H9 (cell line): Measurements from ENCODE around the gene AXIN2. TPM values are rescaled to one million over a fixed set of nuclear protein-coding genes. Genes with fewer than 3 reads are reported as not detected.

Source experiments
- DNase-seq: peaks from one replicate; pipeline ENCODE4 v3.0.0-alpha.2; 2017
- H2AFZ ChIP-seq: one replicate; pipeline ENCODE4 v1.6.1; 2013; ENCODE audit warnings: mild to moderate bottlenecking, low read length, control low read depth, moderate library complexity
- H2AK5ac ChIP-seq: 2 replicates; pipeline ENCODE4 v1.6.1; 2013; ENCODE audit warnings: low read length, control low read depth, mixed read lengths; ENCODE audit not compliant: insufficient read length
- H2BK120ac ChIP-seq: one replicate; pipeline ENCODE4 v1.6.1; 2013; ENCODE audit warnings: low read depth, mild to moderate bottlenecking, low read length, control low read depth, inconsistent platforms; ENCODE audit not compliant: poor library complexity, severe bottlenecking
- H2BK12ac ChIP-seq: 2 replicates; pipeline ENCODE4 v1.6.1; 2013; ENCODE audit warnings: low read length, control low read depth, mixed read lengths, low read depth; ENCODE audit not compliant: insufficient read length
- H2BK15ac ChIP-seq: 2 replicates; pipeline ENCODE4 v1.6.1; 2013; ENCODE audit warnings: low read depth, low read length, control low read depth
- H2BK20ac ChIP-seq: one replicate; pipeline ENCODE4 v1.6.1; 2013; ENCODE audit warnings: low read depth, mild to moderate bottlenecking, low read length, control low read depth, inconsistent platforms; ENCODE audit not compliant: poor library complexity, severe bottlenecking
- H2BK5ac ChIP-seq: 2 replicates; pipeline ENCODE4 v1.6.1; 2013; ENCODE audit warnings: low read length, control low read depth, mixed read lengths; ENCODE audit not compliant: insufficient read length
- H3K14ac ChIP-seq: 2 replicates; pipeline ENCODE4 v1.6.1; 2013; ENCODE audit warnings: low read length, control low read depth; ENCODE audit not compliant: insufficient read depth
- H3K18ac ChIP-seq: 2 replicates; pipeline ENCODE4 v1.6.1; 2013; ENCODE audit warnings: low read depth, mild to moderate bottlenecking, mixed read lengths, low read length, control low read depth; ENCODE audit not compliant: insufficient read length
- H3K23ac ChIP-seq: 2 replicates; pipeline ENCODE4 v1.6.1; 2013; ENCODE audit warnings: low read length, control low read depth, mixed read lengths, low read depth; ENCODE audit not compliant: insufficient read length
- H3K23me2 ChIP-seq: 2 replicates; pipeline ENCODE4 v1.6.1; 2013; ENCODE audit warnings: low read depth, mild to moderate bottlenecking, mixed read lengths, low read length, control low read depth; ENCODE audit not compliant: insufficient read length, poor library complexity, severe bottlenecking
- H3K27ac ChIP-seq: 2 replicates; pipeline ENCODE4 v1.5.1; 2013; ENCODE audit warnings: low read length, control low read depth, mixed read lengths, low read depth; ENCODE audit not compliant: insufficient read length
- H3K27me3 ChIP-seq: 2 replicates; pipeline ENCODE4 v1.6.1; 2013; ENCODE audit warnings: low read length, control low read depth, inconsistent platforms; ENCODE audit not compliant: insufficient read depth
- H3K4ac ChIP-seq: 2 replicates; pipeline ENCODE4 v1.6.1; 2013; ENCODE audit warnings: low read depth, mild to moderate bottlenecking, control low read depth, inconsistent platforms, low read length, moderate library complexity
- H3K4me1 ChIP-seq: 2 replicates; pipeline ENCODE4 v1.6.1; 2013; ENCODE audit warnings: low read length, control low read depth, inconsistent platforms; ENCODE audit not compliant: insufficient read depth
- H3K4me2 ChIP-seq: 2 replicates; pipeline ENCODE4 v1.6.1; 2013; ENCODE audit warnings: low read length, control low read depth, mixed read lengths; ENCODE audit not compliant: insufficient read length, insufficient read depth
- H3K56ac ChIP-seq: 2 replicates; pipeline ENCODE4 v1.6.1; 2013; ENCODE audit warnings: low read depth, mild to moderate bottlenecking, mixed read lengths, low read length, control low read depth; ENCODE audit not compliant: insufficient read length
- H3K79me1 ChIP-seq: 2 replicates; pipeline ENCODE4 v1.6.1; 2013; ENCODE audit warnings: low read depth, mild to moderate bottlenecking, moderate library complexity, low read length, control low read depth, inconsistent platforms; ENCODE audit not compliant: insufficient read depth, poor library complexity, severe bottlenecking
- H3K79me2 ChIP-seq: 2 replicates; pipeline ENCODE4 v1.6.1; 2013; ENCODE audit warnings: low read length, control low read depth, inconsistent platforms; ENCODE audit not compliant: insufficient read depth
- H3K9ac ChIP-seq: 2 replicates; pipeline ENCODE4 v1.6.1; 2013; ENCODE audit warnings: low read length, control low read depth, mixed read lengths; ENCODE audit not compliant: insufficient read length; ENCODE audit errors: extremely low read depth
- H3K9me3 ChIP-seq: one replicate; pipeline ENCODE4 v1.6.1; 2013; ENCODE audit warnings: low read depth, low read length, inconsistent platforms; ENCODE audit not compliant: control insufficient read depth
- H3T11ph ChIP-seq: one replicate; pipeline ENCODE4 v1.6.1; 2013; ENCODE audit warnings: mild to moderate bottlenecking, low read length, control low read depth, inconsistent platforms
- H4K20me1 ChIP-seq: one replicate; pipeline ENCODE4 v1.6.1; 2013; ENCODE audit not compliant: control insufficient read depth, insufficient read length, insufficient read depth
- H4K5ac ChIP-seq: 2 replicates; pipeline ENCODE4 v1.6.1; 2013; ENCODE audit warnings: low read depth, mild to moderate bottlenecking, mixed read lengths, low read length, control low read depth; ENCODE audit not compliant: insufficient read length
- H4K8ac ChIP-seq: replicated peaks from 2 replicates; pipeline ENCODE4 v1.6.1; 2013; ENCODE audit warnings: low read length, control low read depth, mixed read lengths, low read depth; ENCODE audit not compliant: insufficient read length
- H4K91ac ChIP-seq: 2 replicates; pipeline ENCODE4 v1.6.1; 2013; ENCODE audit warnings: low read depth, mild to moderate bottlenecking, moderate library complexity, mixed read lengths, low read length, control low read depth; ENCODE audit not compliant: insufficient read length
- H3K27ac Mint-ChIP-seq, 3 experiments: 2 replicates in 2 of 3; 3 replicates in 1 of 3; pipeline ENCODE4 v1.8.0; 2020 to 2021; ENCODE audit warnings: mixed read lengths in 3 of 3, mild to moderate bottlenecking in 1 of 3, moderate library complexity in 1 of 3
- H3K27me3 Mint-ChIP-seq: 2 replicates; pipeline ENCODE4 v1.8.0; 2021; ENCODE audit warnings: low read depth, mild to moderate bottlenecking, moderate library complexity, mixed read lengths
- H3K36me3 Mint-ChIP-seq, 3 experiments: 2 replicates in 2 of 3; 3 replicates in 1 of 3; pipeline ENCODE4 v1.8.0; 2020 to 2021; ENCODE audit warnings: low read depth in 3 of 3, mixed read lengths in 3 of 3; ENCODE audit not compliant: insufficient read depth in 1 of 3
- H3K4me1 Mint-ChIP-seq, 2 experiments: 2 replicates each; pipeline ENCODE4 v1.8.0; 2020; ENCODE audit warnings: mixed read lengths in 2 of 2
- H3K4me3 Mint-ChIP-seq, 2 experiments: 2 replicates in 1 of 2; 3 replicates in 1 of 2; pipeline ENCODE4 v1.8.0; 2020 to 2021; ENCODE audit warnings: mild to moderate bottlenecking in 2 of 2, mixed read lengths in 2 of 2, moderate library complexity in 1 of 2
- H3K9me3 Mint-ChIP-seq, 2 experiments: 2 replicates in 1 of 2; 3 replicates in 1 of 2; pipeline ENCODE4 v1.8.0; 2020; ENCODE audit warnings: mild to moderate bottlenecking in 2 of 2, mixed read lengths in 2 of 2, moderate library complexity in 1 of 2
- CTCF ChIP-seq: fragments of 200-600 bp; sonication (generic); conservative IDR thresholded peaks from 3 replicates; pipeline ENCODE4 v1.8.0; 2021; ENCODE audit warnings: antibody characterized with exemption, mild to moderate bottlenecking
- WGBS: extraction: QIAGEN DNeasy Blood & Tissue Kit; methylation state at CpG from one replicate; pipeline ENCODE4 v1.1.7; 2013; ENCODE audit warnings: missing lambda C conversion rate, low lambda C conversion rate, mixed read lengths; ENCODE audit not compliant: insufficient read length; ENCODE audit errors: extremely low coverage; 5-methylcytosine and 5-hydroxymethylcytosine counted together
- total RNA-seq: library from RNA; stranded (reverse); gene quantifications from 2 replicates; pipeline ENCODE4 v1.2.1, GENCODE V29; 2021

AXIN2 gene
- total RNA-seq, 1 experiment from 2014 or later = 35.0 TPM

GRCh38 chr17:65482201-65482600 lies 79.2 kb downstream of the AXIN2 start:
- Histone ChIP-seq H3T11ph (no peak overlapping the region), H2BK20ac (no peak overlapping the region), H3K27ac (no peak overlapping the region), H3K23ac (no peak overlapping the region), H3K14ac (no peak overlapping the region), H4K20me1 (no peaks in the 10 kb centered on the region), H3K9ac (no peak overlapping the region), H3K56ac (no peak overlapping the region), H2AK5ac (no peak overlapping the region), H3K79me1 (no peaks in the 10 kb centered on the region), H2AFZ (no peak overlapping the region), H3K4me1 (no peaks in the 10 kb centered on the region), H2BK12ac (no peak overlapping the region), H3K9me3 (no peaks in the 10 kb centered on the region), H2BK5ac (no peak overlapping the region), H2BK15ac (no peak overlapping the region), H3K4ac (no peak overlapping the region), H4K8ac (no peak overlapping the region), H3K18ac (no peak overlapping the region), H3K4me2 (no peak overlapping the region), H3K79me2 (no peaks in the 10 kb centered on the region), H3K23me2 (no peaks in the 10 kb centered on the region), H3K27me3 (no peaks in the 10 kb centered on the region), H4K5ac (no peak overlapping the region), H2BK120ac (no peak overlapping the region), H4K91ac (no peak overlapping the region)
- DNase-seq = no peak
- no peak for TF ChIP-seq CTCF
- Mint-ChIP-seq H3K27me3 (no peaks in the 10 kb centered on the region; the same call in 1 of the 2 replicates), H3K4me3 (no peak overlapping the region), H3K9me3 (peaks cover 17% of the 10 kb centered on the region in 2 experiments), H3K27ac (no peak overlapping the region), H3K36me3 (peaks cover 0 to 9% (median 0%) of the 10 kb centered on the region in 3 experiments; a peak in 2 of 7 replicates), H3K4me1 (peaks cover 0 to 3% of the 10 kb centered on the region in 2 experiments; a peak in 1 of 4 replicates)
- no CpG with 5 or more reads among the region's 3 CpGs for WGBS
